BLaER1 (cell line): ENCODE results near the gene FGD1.
A peak's percentile ranks its signal among the peaks of the same experiment; 100 is the strongest.
"Not testable (repeated sequence)": the region's sequence is repeated elsewhere in the genome, so short reads cannot be mapped to it uniquely, and the experiment has no call there.

ENCODE experiments used
- H3K27ac ChIP-seq: shearing (Covaris generic); formaldehyde crosslinking; 2 replicates; pipeline ENCODE4 v1.8.1; 2022
- H3K27me3 ChIP-seq: shearing (Covaris generic); formaldehyde crosslinking; 2 replicates; pipeline ENCODE4 v1.8.1; 2022
- H3K36me3 ChIP-seq: shearing (Covaris generic); formaldehyde crosslinking; 2 replicates; pipeline ENCODE4 v1.8.1; 2022
- H3K4me1 ChIP-seq: shearing (Covaris generic); formaldehyde crosslinking; 2 replicates; pipeline ENCODE4 v1.8.1; 2022
- H3K4me2 ChIP-seq: shearing (Covaris generic); formaldehyde crosslinking; 2 replicates; pipeline ENCODE4 v1.8.1; 2022
- H3K4me3 ChIP-seq: shearing (Covaris generic); formaldehyde crosslinking; 2 replicates; pipeline ENCODE4 v1.8.1; 2022
- H3K9ac ChIP-seq: shearing (Covaris generic); formaldehyde crosslinking; 2 replicates; pipeline ENCODE4 v1.8.1; 2022
- H3K9me3 ChIP-seq: shearing (Covaris generic); formaldehyde crosslinking; 2 replicates; pipeline ENCODE4 v1.8.1; 2022
- H4K20me1 ChIP-seq: shearing (Covaris generic); formaldehyde crosslinking; 2 replicates; pipeline ENCODE4 v1.8.1; 2022
- Cebpa-rat ChIP-seq: shearing (Covaris generic); IDR thresholded peaks from 2 replicates; pipeline ENCODE4 v1.8.1; 2022

Gene FGD1

GRCh38 chrX:54495814-54496516 is at the start of gene FGD1:
TSS of gene FGD1 (minus strand) at chrX:54496234. CDS start at chrX:54495432, 802 bp downstream.
- no peak for TF ChIP-seq Cebpa-rat
- H3K9ac ChIP-seq: peak within 1 kb of the TSS; percentile 78
- peaks cover 12% of the 10 kb centered on the region; the same call in 1 of the 2 replicates for H3K9me3 ChIP-seq
- peaks cover 6% of the 10 kb centered on the region; the same call in 1 of the 2 replicates for H3K4me1 ChIP-seq
- peak within 1 kb of the TSS; percentile 51 for H3K27ac ChIP-seq
- H4K20me1 ChIP-seq: no peaks in the 10 kb centered on the region
- peak within 1 kb of the TSS; percentile 72 for H3K4me3 ChIP-seq
- peaks cover 55% of the 10 kb centered on the region for H3K27me3 ChIP-seq
- no peaks in the 10 kb centered on the region for H3K36me3 ChIP-seq
- peak within 1 kb of the TSS; percentile 81 for H3K4me2 ChIP-seq

GRCh38 chrX:54542239-54542638 is 46.2 kb upstream of the FGD1 start:
- H3K27me3 ChIP-seq: peaks cover 55% of the 10 kb centered on the region
- H3K36me3 ChIP-seq: peaks cover 93% of the 10 kb centered on the region
- H3K9me3 ChIP-seq, H3K27ac ChIP-seq, H3K4me1 ChIP-seq, H3K4me2 ChIP-seq, H3K4me3 ChIP-seq, H3K9ac ChIP-seq: not testable (repeated sequence)
- H4K20me1 ChIP-seq: peaks cover 28% of the 10 kb centered on the region

GRCh38 chrX:54540289-54540688 is 44.3 kb upstream of the FGD1 start:
- no peak overlapping the region for H3K27ac ChIP-seq
- H3K4me3 ChIP-seq: no peak overlapping the region
- no peak for TF ChIP-seq Cebpa-rat
- no peaks in the 10 kb centered on the region for H3K9me3 ChIP-seq
- peaks cover 84% of the 10 kb centered on the region for H3K36me3 ChIP-seq
- H4K20me1 ChIP-seq: peaks cover 44% of the 10 kb centered on the region
- H3K4me2 ChIP-seq: no peak overlapping the region
- H3K9ac ChIP-seq: no peak overlapping the region
- H3K4me1 ChIP-seq: no peaks in the 10 kb centered on the region
- H3K27me3 ChIP-seq: peaks cover 64% of the 10 kb centered on the region

GRCh38 chrX:54534271-54534670 is 38.2 kb upstream of the FGD1 start:
- Histone ChIP-seq H3K9me3 (no peaks in the 10 kb centered on the region), H3K4me2 (peak overlapping the region; percentile 12; the same call in 1 of the 2 replicates), H3K9ac (no peak overlapping the region), H3K4me1 (peaks cover 14% of the 10 kb centered on the region), H3K27me3 (peaks cover 61% of the 10 kb centered on the region), H3K36me3 (peaks cover 45% of the 10 kb centered on the region), H3K4me3 (no peak overlapping the region), H4K20me1 (peaks cover 49% of the 10 kb centered on the region), H3K27ac (no peak overlapping the region)
- no peak for TF ChIP-seq Cebpa-rat

GRCh38 chrX:54530357-54530900 is 34.4 kb upstream of the FGD1 start:
- no peaks in the 10 kb centered on the region for H3K9me3 ChIP-seq
- H3K4me1 ChIP-seq: peaks cover 14% of the 10 kb centered on the region
- peaks cover 33% of the 10 kb centered on the region for H3K27me3 ChIP-seq
- peaks cover 16% of the 10 kb centered on the region for H4K20me1 ChIP-seq
- H3K36me3 ChIP-seq: peaks cover 17% of the 10 kb centered on the region; the same call in 1 of the 2 replicates
- peak overlapping the region; percentile 92 for H3K27ac ChIP-seq
- peak overlapping the region; percentile 92 for H3K9ac ChIP-seq
- no peak for TF ChIP-seq Cebpa-rat
- peak overlapping the region; percentile 81 for H3K4me2 ChIP-seq
- peak overlapping the region; percentile 79 for H3K4me3 ChIP-seq

GRCh38 chrX:54529552-54530356 is 33.7 kb upstream of the FGD1 start, which contains the start of gene GNL3L:
TSS of gene GNL3L (plus strand) at chrX:54530219. CDS start at chrX:54532567, 2,348 bp downstream.
- Histone ChIP-seq H3K27me3 (peaks cover 36% of the 10 kb centered on the region), H3K4me3 (peak within 1 kb of the TSS; percentile 79), H3K36me3 (peaks cover 17% of the 10 kb centered on the region; the same call in 1 of the 2 replicates), H3K9me3 (no peaks in the 10 kb centered on the region), H3K27ac (peak within 1 kb of the TSS; percentile 92), H3K4me1 (peaks cover 14% of the 10 kb centered on the region), H3K9ac (peak within 1 kb of the TSS; percentile 92), H4K20me1 (peaks cover 9% of the 10 kb centered on the region; the same call in 1 of the 2 replicates), H3K4me2 (peak within 1 kb of the TSS; percentile 81)
- no peak for TF ChIP-seq Cebpa-rat

- H3K4me3 ChIP-seq: peak overlapping the region; percentile 79; the same call in 1 of the 2 replicates
- H3K27ac ChIP-seq: peak overlapping the region; percentile 92
- peaks cover 31% of the 10 kb centered on the region for H3K27me3 ChIP-seq
- TF ChIP-seq Cebpa-rat: no peak
- H3K36me3 ChIP-seq: peaks cover 11% of the 10 kb centered on the region; the same call in 1 of the 2 replicates
- H3K9me3 ChIP-seq: no peaks in the 10 kb centered on the region
- H3K9ac ChIP-seq: no peak overlapping the region
- peak overlapping the region; percentile 60 for H3K4me2 ChIP-seq
- H3K4me1 ChIP-seq: peaks cover 14% of the 10 kb centered on the region
- peaks cover 3% of the 10 kb centered on the region; the same call in 1 of the 2 replicates for H4K20me1 ChIP-seq
Observed at GRCh38 chrX:54529151-54529550, 33.1 kb upstream of the FGD1 start.

- no peak for TF ChIP-seq Cebpa-rat
- H3K9me3 ChIP-seq: peaks cover 27% of the 10 kb centered on the region
- no peaks in the 10 kb centered on the region for H4K20me1 ChIP-seq
- H3K36me3 ChIP-seq: no peaks in the 10 kb centered on the region
- H3K9ac ChIP-seq: no peak overlapping the region
- no peak overlapping the region for H3K4me3 ChIP-seq
- no peak overlapping the region for H3K27ac ChIP-seq
- peaks cover 15% of the 10 kb centered on the region; the same call in 1 of the 2 replicates for H3K27me3 ChIP-seq
- no peak overlapping the region for H3K4me2 ChIP-seq
- no peaks in the 10 kb centered on the region for H3K4me1 ChIP-seq
Observed at GRCh38 chrX:54509400-54509799, 13.4 kb upstream of the FGD1 start.

GRCh38 chrX:54496936-54497335 is 902 bp upstream of the FGD1 start:
- peaks cover 12% of the 10 kb centered on the region; the same call in 1 of the 2 replicates for H3K9me3 ChIP-seq
- peaks cover 6% of the 10 kb centered on the region; the same call in 1 of the 2 replicates for H3K4me1 ChIP-seq
- H3K27ac ChIP-seq: no peak overlapping the region
- H3K36me3 ChIP-seq: no peaks in the 10 kb centered on the region
- no peak overlapping the region for H3K9ac ChIP-seq
- H3K4me2 ChIP-seq: no peak overlapping the region
- no peak overlapping the region for H3K4me3 ChIP-seq
- TF ChIP-seq Cebpa-rat: no peak
- H4K20me1 ChIP-seq: no peaks in the 10 kb centered on the region
- H3K27me3 ChIP-seq: peaks cover 55% of the 10 kb centered on the region
